CD14-positive monocyte (primary cell): Measurements from ENCODE around the gene PDE11A. TPM values are rescaled to one million over a fixed set of nuclear protein-coding genes. Genes with fewer than 3 reads are reported as not detected.

Experiments used
- DNase-seq, 3 donors: peaks; one replicate each; pipeline ENCODE4 v3.0.0-alpha.2; 2011 to 2022
- H2AFZ ChIP-seq: 2 replicates; pipeline ENCODE4 v1.6.0; 2012; ENCODE audit warnings: mild to moderate bottlenecking, low read depth, low read length, inconsistent platforms; ENCODE audit not compliant: insufficient read depth, poor library complexity, severe bottlenecking
- H3K27ac ChIP-seq, 2 donors: 1 replicate in 1 of 2; 2 replicates in 1 of 2; pipeline ENCODE4 v1.5.1; 2012 to 2013; ENCODE audit warnings: low read length in 2 of 2, control low read depth in 1 of 2, inconsistent platforms in 1 of 2, low read depth in 1 of 2, mild to moderate bottlenecking in 1 of 2
- H3K27me3 ChIP-seq, 2 donors: one replicate each; pipeline versions ENCODE4 v1.6.0 to v1.6.1; 2011 to 2013; ENCODE audit warnings: low read length in 2 of 2; ENCODE audit not compliant: control insufficient read depth in 2 of 2, insufficient read depth in 2 of 2
- H3K36me3 ChIP-seq, 2 donors: replicated peaks in 1 of 2; 1 replicate in 1 of 2; 2 replicates in 1 of 2; pipeline versions ENCODE4 v1.5.1 to v1.6.1; 2012 to 2013; ENCODE audit warnings: low read length in 2 of 2, control low read depth in 1 of 2, inconsistent platforms in 1 of 2, mild to moderate bottlenecking in 1 of 2; ENCODE audit not compliant: insufficient read depth in 2 of 2, control insufficient read depth in 1 of 2
- H3K4me1 ChIP-seq, 2 donors: 1 replicate in 1 of 2; 2 replicates in 1 of 2; pipeline versions ENCODE4 v1.5.1 to v1.6.1; 2012 to 2013; ENCODE audit warnings: low read length in 2 of 2, control low read depth in 1 of 2, inconsistent platforms in 1 of 2, mild to moderate bottlenecking in 1 of 2, moderate library complexity in 1 of 2; ENCODE audit not compliant: insufficient read depth in 2 of 2, control insufficient read depth in 1 of 2
- H3K4me2 ChIP-seq: replicated peaks from 2 replicates; pipeline ENCODE3; 2012; ENCODE audit warnings: low read length, moderate library complexity, mild to moderate bottlenecking; ENCODE audit not compliant: poor library complexity, severe bottlenecking; ENCODE audit errors: extremely low read depth
- H3K4me3 ChIP-seq, 3 experiments: fragments of 200-600 bp in 1 of 3; sonication (generic) in 1 of 3; replicated peaks in 1 of 3; 1 replicate in 2 of 3; 2 replicates in 1 of 3; pipeline ENCODE4 v1.5.1; 2011 to 2013; ENCODE audit warnings: low read length in 3 of 3, mild to moderate bottlenecking in 3 of 3, control low read depth in 2 of 3, low read depth in 2 of 3, inconsistent platforms in 1 of 3, moderate library complexity in 1 of 3
- H3K79me2 ChIP-seq: 2 replicates; pipeline ENCODE4 v1.6.0; 2012; ENCODE audit warnings: mild to moderate bottlenecking, control low read depth, inconsistent platforms, low read length, moderate library complexity; ENCODE audit not compliant: insufficient read depth
- H3K9ac ChIP-seq: 2 replicates; pipeline ENCODE4 v1.6.0; 2017; ENCODE audit warnings: low read length, mild to moderate bottlenecking; ENCODE audit not compliant: insufficient read depth, poor library complexity, severe bottlenecking
- H3K9me3 ChIP-seq, 2 donors: replicated peaks in 1 of 2; 1 replicate in 1 of 2; 2 replicates in 1 of 2; pipeline versions ENCODE4 v1.5.1 to v1.6.1; 2012 to 2013; ENCODE audit warnings: low read length in 2 of 2, control low read depth in 1 of 2; ENCODE audit not compliant: control insufficient read depth in 1 of 2, insufficient read depth in 1 of 2
- H4K20me1 ChIP-seq: 2 replicates; pipeline ENCODE4 v1.6.0; 2012; ENCODE audit warnings: mild to moderate bottlenecking, low read length, control low read depth, moderate library complexity; ENCODE audit not compliant: insufficient read depth
- H3K27ac Mint-ChIP-seq, 7 donors: one replicate each; pipeline ENCODE4 v1.8.0; 2020; ENCODE audit warnings: mild to moderate bottlenecking in 7 of 7, mixed read lengths in 7 of 7, moderate library complexity in 6 of 7, inconsistent platforms in 2 of 7
- H3K27me3 Mint-ChIP-seq, 3 donors: one replicate each; pipeline ENCODE4 v1.8.0; 2021 to 2022; ENCODE audit warnings: low read depth in 3 of 3, mild to moderate bottlenecking in 3 of 3, mixed read lengths in 3 of 3, moderate library complexity in 3 of 3, inconsistent platforms in 1 of 3
- H3K36me3 Mint-ChIP-seq, 2 donors: one replicate each; pipeline ENCODE4 v1.8.0; 2020; ENCODE audit warnings: mixed read lengths in 2 of 2, inconsistent platforms in 1 of 2, mild to moderate bottlenecking in 1 of 2
- H3K4me1 Mint-ChIP-seq: one replicate; pipeline ENCODE4 v1.8.0; 2020; ENCODE audit warnings: mild to moderate bottlenecking, mixed read lengths
- H3K4me3 Mint-ChIP-seq, 2 donors: one replicate each; pipeline ENCODE4 v1.8.0; 2020; ENCODE audit warnings: mild to moderate bottlenecking in 2 of 2, mixed read lengths in 2 of 2, moderate library complexity in 1 of 2
- H3K9me3 Mint-ChIP-seq, 7 donors: one replicate each; pipeline ENCODE4 v1.8.0; 2020 to 2022; ENCODE audit warnings: mixed read lengths in 7 of 7, mild to moderate bottlenecking in 6 of 7, moderate library complexity in 6 of 7, inconsistent platforms in 2 of 7
- WGBS: methylation state at CpG from one replicate; pipeline ENCODE4 v1.1.5; 2013; ENCODE audit warnings: missing lambda C conversion rate; ENCODE audit not compliant: insufficient coverage; 5-methylcytosine and 5-hydroxymethylcytosine counted together
- intact Hi-C, 2 donors: fragments of 100-400 bp; cut with micrococcal nuclease; formaldehyde crosslinking; loops; one replicate each; pipeline versions ENCODE4 v1.15.0 to v1.15.1; 2023
- polyA plus RNA-seq, 3 donors: library from polyadenylated mRNA; depleted of rRNA in 1 of 3; unstranded in 2 of 3; stranded (reverse) in 1 of 3; fragments of 300-500 nt in 2 of 3; fragments of >200 nt in 1 of 3; fragmentation: Illumina TruSeq in 2 of 3; gene quantifications; 1 replicate in 2 of 3; 2 replicates in 1 of 3; pipeline ENCODE4 v1.2.3, GENCODE V29; 2012 to 2021
- TF ChIP-seq, protein P1 (sequence below): fragments of 200-600 bp; IDR thresholded peaks from one replicate; pipeline ENCODE4 v1.8.0; 2022; ENCODE audit warnings: antibody characterized with exemption, mild to moderate bottlenecking

Gene PDE11A
- polyA plus RNA-seq, 3 donors: not detected

DNA sequence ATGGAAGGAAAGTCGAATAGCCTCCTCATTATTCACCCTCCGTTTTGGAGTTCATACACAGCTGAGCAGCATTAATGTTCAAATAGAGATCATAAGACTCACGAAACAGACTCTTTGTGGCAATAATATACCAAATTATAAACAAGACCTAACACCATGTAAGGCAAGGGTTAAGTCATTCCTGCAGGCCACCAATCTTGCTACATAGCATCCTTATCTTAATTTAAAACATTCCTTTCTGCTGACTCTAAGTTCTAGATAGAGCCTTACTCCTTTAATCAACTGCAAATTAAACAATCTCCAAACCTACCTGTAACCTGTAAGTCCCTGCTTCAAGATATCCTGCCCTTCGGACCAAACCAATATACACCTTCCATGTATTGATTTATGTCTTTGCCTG, 178.0 kb downstream of the PDE11A start:
- Mint-ChIP-seq H3K4me3 (no peak overlapping the region), H3K27me3 (no peaks in the 10 kb centered on the region), H3K4me1 (no peaks in the 10 kb centered on the region), H3K36me3 (no peaks in the 10 kb centered on the region), H3K27ac (no peak overlapping the region), H3K9me3 (peaks cover 0 to 2% (median 0%) of the 10 kb centered on the region in 7 donors)
- Histone ChIP-seq H3K4me1 (no peaks in the 10 kb centered on the region), H4K20me1 (no peaks in the 10 kb centered on the region), H3K27ac (no peak overlapping the region), H3K9me3 (no peaks in the 10 kb centered on the region), H3K9ac (no peak overlapping the region), H3K36me3 (no peaks in the 10 kb centered on the region), H3K79me2 (no peaks in the 10 kb centered on the region), H2AFZ (no peak overlapping the region), H3K4me3 (no peak overlapping the region), H3K27me3 (no peaks in the 10 kb centered on the region), H3K4me2 (no peak overlapping the region)
- TF ChIP-seq, protein P1, sequence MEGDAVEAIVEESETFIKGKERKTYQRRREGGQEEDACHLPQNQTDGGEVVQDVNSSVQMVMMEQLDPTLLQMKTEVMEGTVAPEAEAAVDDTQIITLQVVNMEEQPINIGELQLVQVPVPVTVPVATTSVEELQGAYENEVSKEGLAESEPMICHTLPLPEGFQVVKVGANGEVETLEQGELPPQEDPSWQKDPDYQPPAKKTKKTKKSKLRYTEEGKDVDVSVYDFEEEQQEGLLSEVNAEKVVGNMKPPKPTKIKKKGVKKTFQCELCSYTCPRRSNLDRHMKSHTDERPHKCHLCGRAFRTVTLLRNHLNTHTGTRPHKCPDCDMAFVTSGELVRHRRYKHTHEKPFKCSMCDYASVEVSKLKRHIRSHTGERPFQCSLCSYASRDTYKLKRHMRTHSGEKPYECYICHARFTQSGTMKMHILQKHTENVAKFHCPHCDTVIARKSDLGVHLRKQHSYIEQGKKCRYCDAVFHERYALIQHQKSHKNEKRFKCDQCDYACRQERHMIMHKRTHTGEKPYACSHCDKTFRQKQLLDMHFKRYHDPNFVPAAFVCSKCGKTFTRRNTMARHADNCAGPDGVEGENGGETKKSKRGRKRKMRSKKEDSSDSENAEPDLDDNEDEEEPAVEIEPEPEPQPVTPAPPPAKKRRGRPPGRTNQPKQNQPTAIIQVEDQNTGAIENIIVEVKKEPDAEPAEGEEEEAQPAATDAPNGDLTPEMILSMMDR: no peak
- WGBS: 100% methylated on average over 2 of the region's 4 CpGs
- DNase-seq: no peak
- intact Hi-C loops: no loop called here

DNA sequence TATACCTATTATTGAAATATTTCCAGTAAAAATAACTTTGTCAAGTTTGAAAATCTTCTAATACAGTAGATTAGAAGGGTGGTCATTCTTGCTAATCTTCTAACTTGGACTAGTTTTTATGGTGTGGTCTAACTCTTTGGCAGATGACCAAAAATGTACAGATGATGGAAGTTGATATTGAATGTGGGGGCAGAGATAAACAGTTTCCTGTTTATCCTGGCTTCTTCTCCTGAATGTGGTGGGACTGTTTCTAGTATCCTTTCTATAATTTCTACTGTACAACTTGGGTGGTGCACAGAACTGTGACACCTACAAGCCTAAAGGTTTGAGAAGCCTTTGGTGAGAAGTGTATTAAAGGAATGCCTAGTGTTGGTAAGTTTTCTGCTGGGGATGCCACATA, 178.7 kb downstream of the PDE11A start:
- TF ChIP-seq, protein P1: no peak
- Histone ChIP-seq H3K4me1 (no peaks in the 10 kb centered on the region), H3K27me3 (no peaks in the 10 kb centered on the region), H3K4me3 (no peak overlapping the region), H3K27ac (no peak overlapping the region), H3K9ac (no peak overlapping the region), H3K79me2 (no peaks in the 10 kb centered on the region), H3K9me3 (no peaks in the 10 kb centered on the region), H4K20me1 (no peaks in the 10 kb centered on the region), H2AFZ (no peak overlapping the region), H3K36me3 (no peaks in the 10 kb centered on the region), H3K4me2 (no peak overlapping the region)
- no peaks in the 10 kb centered on the region for H3K27me3 Mint-ChIP-seq
- no peak for DNase-seq
- no peaks in the 10 kb centered on the region for H3K36me3 Mint-ChIP-seq
- no peaks in the 10 kb centered on the region for H3K4me1 Mint-ChIP-seq
- no peak overlapping the region for H3K4me3 Mint-ChIP-seq
- no peak overlapping the region for H3K27ac Mint-ChIP-seq
- intact Hi-C loops: no loop called here
- H3K9me3 Mint-ChIP-seq: peaks cover 0 to 2% (median 0%) of the 10 kb centered on the region in 7 donors
